IMR-90 (cell line): ENCODE measurements around the gene RPP25. TPM values are rescaled to one million over a fixed set of nuclear protein-coding genes. Genes with fewer than 3 reads are reported as not detected.

Source experiments
- ATAC-seq: fragments of 200-7000 bp; cut with Tn5 transposase; 2 replicates; pipeline ENCODE4 v1.9.1; 2020; ENCODE audit warnings: low read depth, mild to moderate bottlenecking, moderate library complexity
- BruUV-seq: library from RNA; stranded (reverse); fragments of 400-500 nt; replicated peaks from 2 replicates; lab custom pipeline; 2021; lab: Mats Ljungman, UMichigan
- CTCF ChIA-PET: fragments of 300-600 bp; formaldehyde crosslinking; extraction: SDS; loops from one replicate; lab custom pipeline; 2021; ENCODE audit warnings: antibody characterized with exemption; lab: Yijun Ruan, JAX
- POLR2A ChIA-PET: fragments of 300-600 bp; sonication (Branson Sonifier 250); formaldehyde crosslinking; loops from one replicate; lab custom pipeline; 2022; ENCODE audit warnings: antibody characterized with exemption; ENCODE audit not compliant: unreplicated experiment; lab: Charles Lee
- DNase-seq: peaks from one replicate; pipeline ENCODE4 v3.0.0; 2013
- H2AFZ ChIP-seq: replicated peaks from 2 replicates; pipeline ENCODE3; 2013; ENCODE audit warnings: low read length, mild to moderate bottlenecking; ENCODE audit not compliant: poor library complexity
- H2AK5ac ChIP-seq: 2 replicates; pipeline ENCODE4 v1.6.1; 2013; ENCODE audit warnings: low read depth, low read length, inconsistent platforms
- H2AK9ac ChIP-seq: replicated peaks from 2 replicates; pipeline ENCODE3; 2013; ENCODE audit warnings: mild to moderate bottlenecking, low read depth, low read length, moderate library complexity; ENCODE audit not compliant: poor library complexity
- H2BK120ac ChIP-seq: 2 replicates; pipeline ENCODE4 v1.6.1; 2013; ENCODE audit warnings: low read depth, low read length, inconsistent platforms
- H2BK15ac ChIP-seq: 3 replicates; pipeline ENCODE4 v1.6.1; 2013; ENCODE audit warnings: low read depth, low read length, inconsistent platforms
- H2BK20ac ChIP-seq: 2 replicates; pipeline ENCODE4 v1.6.1; 2013; ENCODE audit warnings: low read depth, mild to moderate bottlenecking, inconsistent platforms, low read length, moderate library complexity
- H2BK5ac ChIP-seq: 2 replicates; pipeline ENCODE4 v1.6.1; 2013; ENCODE audit warnings: mild to moderate bottlenecking, low read depth, low read length, inconsistent platforms; ENCODE audit not compliant: poor library complexity, severe bottlenecking
- H3K14ac ChIP-seq: replicated peaks from 2 replicates; pipeline ENCODE4 v1.6.1; 2013; ENCODE audit warnings: low read depth, low read length, inconsistent platforms
- H3K18ac ChIP-seq: 2 replicates; pipeline ENCODE4 v1.6.1; 2013; ENCODE audit warnings: low read depth, low read length, control low read depth
- H3K23ac ChIP-seq: 2 replicates; pipeline ENCODE4 v1.6.1; 2013; ENCODE audit warnings: low read depth, low read length, inconsistent platforms
- H3K27ac ChIP-seq: 2 replicates; pipeline ENCODE4 v1.5.1; 2013; ENCODE audit warnings: mild to moderate bottlenecking, control low read depth, low read length; ENCODE audit not compliant: insufficient read depth
- H3K27me3 ChIP-seq: 2 replicates; pipeline ENCODE4 v1.6.1; 2013; ENCODE audit warnings: low read length; ENCODE audit not compliant: control insufficient read depth, insufficient read depth
- H3K36me3 ChIP-seq: 2 replicates; pipeline ENCODE4 v1.6.1; 2013; ENCODE audit warnings: low read length, mixed read lengths; ENCODE audit not compliant: control insufficient read depth, insufficient read depth
- H3K4ac ChIP-seq: 2 replicates; pipeline ENCODE4 v1.6.1; 2013; ENCODE audit warnings: low read depth, low read length, inconsistent platforms
- H3K4me1 ChIP-seq: 2 replicates; pipeline ENCODE4 v1.6.1; 2013; ENCODE audit warnings: low read length, mixed read lengths; ENCODE audit not compliant: control insufficient read depth, insufficient read depth
- H3K4me2 ChIP-seq: 2 replicates; pipeline ENCODE4 v1.6.1; 2013; ENCODE audit warnings: low read depth, mild to moderate bottlenecking, control low read depth, low read length, moderate library complexity
- H3K4me3 ChIP-seq: 2 replicates; pipeline ENCODE4 v1.5.1; 2013; ENCODE audit warnings: low read depth, mild to moderate bottlenecking, control low read depth, low read length, moderate library complexity; ENCODE audit not compliant: insufficient read depth
- H3K56ac ChIP-seq: 2 replicates; pipeline ENCODE4 v1.6.1; 2013; ENCODE audit warnings: low read length, inconsistent platforms; ENCODE audit not compliant: insufficient read depth; ENCODE audit errors: extremely low read depth
- H3K79me1 ChIP-seq, 2 experiments: 2 replicates each; pipeline ENCODE4 v1.6.1; 2013; ENCODE audit warnings: low read length in 2 of 2, inconsistent platforms in 1 of 2, low read depth in 1 of 2
- H3K9ac ChIP-seq: 2 replicates; pipeline ENCODE4 v1.6.1; 2013; ENCODE audit warnings: low read depth, low read length, control low read depth
- H3K9me1 ChIP-seq: 2 replicates; pipeline ENCODE4 v1.6.1; 2013; ENCODE audit warnings: low read length, inconsistent platforms; ENCODE audit not compliant: insufficient read depth
- H3K9me3 ChIP-seq: 2 replicates; pipeline ENCODE4 v1.6.1; 2013; ENCODE audit warnings: low read length; ENCODE audit not compliant: control insufficient read depth, insufficient read depth
- H4K20me1 ChIP-seq: 2 replicates; pipeline ENCODE4 v1.6.1; 2013; ENCODE audit warnings: low read length, inconsistent platforms; ENCODE audit not compliant: insufficient read depth
- H4K5ac ChIP-seq: 2 replicates; pipeline ENCODE4 v1.6.1; 2013; ENCODE audit warnings: mild to moderate bottlenecking, low read depth, low read length, control low read depth
- H4K8ac ChIP-seq, 2 experiments: 2 replicates each; pipeline ENCODE4 v1.6.1; 2013; ENCODE audit warnings: low read depth in 2 of 2, low read length in 2 of 2, control low read depth in 1 of 2, inconsistent platforms in 1 of 2
- H4K91ac ChIP-seq: 2 replicates; pipeline ENCODE4 v1.6.1; 2013; ENCODE audit warnings: low read depth, low read length, inconsistent platforms; ENCODE audit not compliant: insufficient read depth
- BHLHE40 ChIP-seq: fragments of 150-350 bp; IDR thresholded peaks from 2 replicates; pipeline ENCODE4 v1.6.1; 2016; ENCODE audit warnings: mild to moderate bottlenecking, low read depth, low read length
- dilution Hi-C: fragments of 300-500 bp; cut with HindIII; formaldehyde crosslinking; loops from one replicate; pipeline ENCODE4 v1.14.3; 2018; ENCODE audit warnings: low sequenced_read_pairs; ENCODE audit not compliant: unreplicated experiment
- in situ Hi-C: fragments of 300-500 bp; cut with MboI; formaldehyde crosslinking; loops from 3 replicates; pipeline ENCODE4 v1.14.3; 2019; ENCODE audit warnings: low sequenced_read_pairs, inconsistent platforms, mixed read lengths
- intact Hi-C: fragments of 100-400 bp; cut with micrococcal nuclease; formaldehyde crosslinking; loops from 2 replicates; pipeline ENCODE4 v1.10.0; 2022
- polyA plus RNA-seq, 3 experiments: library from polyadenylated mRNA; depleted of rRNA; stranded (reverse); fragments of >200 nt; gene quantifications; 2 replicates each; pipeline ENCODE4 v1.2.3, GENCODE V29; 2012; ENCODE audit warnings: low replicate concordance in 1 of 3
- total RNA-seq: library from RNA; depleted of rRNA; stranded (reverse); fragments of >200 nt; gene quantifications from 2 replicates; pipeline ENCODE4 v1.2.3, GENCODE V29; 2012
- TF ChIP-seq, protein P1 (sequence below): conservative IDR thresholded peaks from 2 replicates; pipeline ENCODE4 v1.5.1; 2012; ENCODE audit warnings: mild to moderate bottlenecking, low read depth, low read length, improper control_type of control experiment

Gene RPP25
- total and polyA plus RNA-seq, 2 of the 4 experiments (the other 2 are of a cell fraction): 0.18 to 0.38 TPM

DNA sequence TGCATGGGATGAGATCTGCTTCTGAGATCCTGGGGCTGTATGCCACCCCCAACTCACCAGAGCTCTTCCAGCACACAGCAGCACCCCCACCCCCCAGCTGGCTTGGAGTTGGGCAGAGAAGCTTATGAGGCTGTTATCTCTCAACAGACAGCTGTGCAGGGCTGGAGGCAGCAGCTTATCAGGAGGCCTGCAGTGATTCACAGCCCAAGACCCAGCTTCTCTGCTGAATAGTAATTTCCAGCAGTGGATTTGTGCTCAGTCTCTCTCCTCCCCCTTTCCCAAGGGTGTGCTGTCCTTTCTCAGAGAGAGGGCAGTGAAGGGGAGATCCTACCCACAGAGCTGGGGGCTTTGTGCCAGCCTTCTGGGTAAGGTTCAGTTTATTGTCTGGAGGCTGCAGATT is 2.1 kb downstream of the RPP25 start:
- Histone ChIP-seq H2BK20ac (no peak overlapping the region), H3K27me3 (peaks cover 32% of the 10 kb centered on the region), H4K5ac (no peak overlapping the region), H3K4me2 (peak overlapping the region; percentile 30; the same call in 1 of the 2 replicates), H3K9ac (no peak overlapping the region), H3K79me1 (no peaks in the 10 kb centered on the region), H3K56ac (no peak overlapping the region), H3K14ac (no peak overlapping the region), H4K8ac (no peak overlapping the region), H3K27ac (peak overlapping the region; percentile 25; the same call in 1 of the 2 replicates), H3K9me3 (no peaks in the 10 kb centered on the region), H2BK5ac (no peak overlapping the region), H2AFZ (peak overlapping the region; percentile 9), H3K4me1 (peaks cover 8% of the 10 kb centered on the region; the same call in 1 of the 2 replicates), H4K20me1 (no peaks in the 10 kb centered on the region; the same call in 1 of the 2 replicates), H2BK15ac (no peak overlapping the region), H3K18ac (no peak overlapping the region; the same call in 1 of the 2 replicates), H2BK120ac (no peak overlapping the region), H3K9me1 (no peaks in the 10 kb centered on the region), H3K4ac (no peak overlapping the region), H2AK5ac (no peak overlapping the region), H3K36me3 (no peaks in the 10 kb centered on the region), H4K91ac (no peak overlapping the region), H3K23ac (no peak overlapping the region), H2AK9ac (no peak overlapping the region), H3K4me3 (no peak overlapping the region)
- in situ Hi-C loops: no loop called here
- CTCF ChIA-PET: interaction anchor here (0.8 kb wide), 1 partner anchor 16 kb away, joined by 3 read pairs; no protein-coding TSS in a partner anchor
- TF ChIP-seq, protein P1, sequence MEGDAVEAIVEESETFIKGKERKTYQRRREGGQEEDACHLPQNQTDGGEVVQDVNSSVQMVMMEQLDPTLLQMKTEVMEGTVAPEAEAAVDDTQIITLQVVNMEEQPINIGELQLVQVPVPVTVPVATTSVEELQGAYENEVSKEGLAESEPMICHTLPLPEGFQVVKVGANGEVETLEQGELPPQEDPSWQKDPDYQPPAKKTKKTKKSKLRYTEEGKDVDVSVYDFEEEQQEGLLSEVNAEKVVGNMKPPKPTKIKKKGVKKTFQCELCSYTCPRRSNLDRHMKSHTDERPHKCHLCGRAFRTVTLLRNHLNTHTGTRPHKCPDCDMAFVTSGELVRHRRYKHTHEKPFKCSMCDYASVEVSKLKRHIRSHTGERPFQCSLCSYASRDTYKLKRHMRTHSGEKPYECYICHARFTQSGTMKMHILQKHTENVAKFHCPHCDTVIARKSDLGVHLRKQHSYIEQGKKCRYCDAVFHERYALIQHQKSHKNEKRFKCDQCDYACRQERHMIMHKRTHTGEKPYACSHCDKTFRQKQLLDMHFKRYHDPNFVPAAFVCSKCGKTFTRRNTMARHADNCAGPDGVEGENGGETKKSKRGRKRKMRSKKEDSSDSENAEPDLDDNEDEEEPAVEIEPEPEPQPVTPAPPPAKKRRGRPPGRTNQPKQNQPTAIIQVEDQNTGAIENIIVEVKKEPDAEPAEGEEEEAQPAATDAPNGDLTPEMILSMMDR: no peak
- TF ChIP-seq BHLHE40: peak; percentile 15; the same call in 1 of the 2 replicates
- dilution Hi-C loops: no loop called here
- intact Hi-C loops: loop anchor here (2.0 to 10.0 kb wide), 3 partner anchors 250 to 580 kb away; no protein-coding TSS in a partner anchor
- no TSS peak for BruUV-seq
- POLR2A ChIA-PET: no interaction called here
- DNase-seq (peak; percentile 84), ATAC-seq (peak; percentile 68)
